Activated T-helper 1 cell treated with anti-CD3 and anti-CD28 coated beads, Interleukin-2, amount 50 U/mL, for 16 hours (primary cell): ENCODE results near the gene MRTFA.
"Not testable (repeated sequence)": the region's sequence is repeated elsewhere in the genome, so short reads cannot be mapped to it uniquely, and the experiment has no call there.

Experiments
- DNase-seq, 2 donors: peaks; one replicate each; pipeline ENCODE4 v3.0.0-alpha.2; 2020; ENCODE audit warnings: low read depth in 1 of 2, low spot score in 1 of 2

MRTFA gene

GRCh38 chr22:40560994-40561515 is 75.5 kb downstream of the MRTFA start:
- no peak for DNase-seq

GRCh38 chr22:40560551-40560950 is 76.0 kb downstream of the MRTFA start:
- no peak for DNase-seq

GRCh38 chr22:40557972-40558371 is 78.5 kb downstream of the MRTFA start:
- no peak for DNase-seq

- DNase-seq = no peak
Measured at GRCh38 chr22:40556641-40557040, 79.9 kb downstream of the MRTFA start.

DNA sequence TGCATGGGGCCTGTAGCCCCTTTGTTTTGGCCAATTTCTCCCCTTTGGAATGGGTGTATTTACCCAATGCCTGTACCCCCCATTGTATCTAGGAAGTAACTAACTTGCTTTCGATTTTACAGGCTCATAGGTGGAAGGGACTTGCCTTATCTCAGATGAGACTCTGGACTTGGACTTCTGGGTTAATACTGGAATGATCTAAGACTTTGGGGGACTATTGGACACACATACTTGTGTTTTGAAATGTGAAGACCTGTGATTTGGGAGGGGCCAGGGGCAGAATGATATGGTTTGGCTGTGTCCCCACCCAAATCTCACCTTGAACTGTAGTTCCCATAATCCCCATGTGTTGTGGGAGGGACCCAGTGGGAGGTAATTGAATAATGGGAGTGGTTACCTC is 82.5 kb downstream of the MRTFA start:
- DNase-seq = not testable (repeated sequence)

- no peak for DNase-seq
Measured at GRCh38 chr22:40553014-40553554, 83.4 kb downstream of the MRTFA start.

- DNase-seq = no peak
Measured at GRCh38 chr22:40552070-40552469, 84.4 kb downstream of the MRTFA start.

DNA sequence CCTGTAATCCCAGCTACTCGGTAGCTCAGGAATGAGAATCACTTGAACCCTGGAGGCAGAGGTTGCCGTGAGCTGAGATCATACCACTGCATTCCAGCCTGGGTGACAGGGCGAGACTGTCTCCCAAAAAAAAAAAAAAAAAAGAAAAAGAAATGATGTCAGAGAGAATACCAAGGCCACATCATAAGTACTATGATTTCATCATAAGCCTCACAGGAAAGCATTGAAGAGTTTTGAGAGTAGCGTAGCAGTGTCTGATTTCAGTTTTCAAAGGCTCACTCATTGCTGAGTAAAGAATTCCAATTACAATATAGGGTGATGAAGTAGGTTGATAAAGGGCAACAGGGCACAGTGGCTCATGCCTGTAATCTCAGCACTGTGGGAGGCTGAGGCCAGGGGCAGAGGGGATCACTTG is 88.8 kb downstream of the MRTFA start:
- DNase-seq = no peak

GRCh38 chr22:40544758-40545157 is 91.8 kb downstream of the MRTFA start:
- DNase-seq = no peak

DNA sequence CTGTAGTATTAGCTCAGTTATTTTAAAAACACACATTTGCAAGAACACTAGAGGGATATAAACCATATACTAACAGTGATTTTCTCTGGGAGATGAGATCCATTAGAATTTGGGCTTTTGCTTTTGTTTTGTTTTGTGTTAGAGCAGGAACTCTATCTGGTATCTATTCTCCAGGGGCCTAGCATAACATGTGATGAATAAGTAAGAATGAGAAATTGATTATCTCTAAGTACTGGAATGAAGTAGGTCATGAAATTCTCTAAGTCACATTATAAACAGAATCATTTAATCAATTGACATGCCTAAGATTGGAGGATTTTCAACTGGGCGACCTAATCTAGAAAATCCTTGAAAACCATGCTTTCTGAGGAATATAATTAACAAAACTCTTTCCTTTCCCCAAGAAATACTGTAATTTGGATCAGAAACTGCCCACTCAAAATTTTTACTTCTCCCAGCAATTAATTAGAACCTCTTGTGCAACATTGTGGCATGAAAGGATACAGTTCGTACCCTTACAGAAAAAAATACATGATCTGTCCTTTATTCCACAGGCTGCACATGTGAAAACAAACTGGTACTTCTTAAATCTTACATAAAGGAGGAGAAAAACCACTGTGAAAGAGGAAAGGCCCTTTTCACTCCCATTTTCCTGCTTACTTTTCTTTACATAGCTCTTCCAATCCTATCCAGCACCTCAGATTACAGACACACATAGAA is 93.5 kb downstream of the MRTFA start:
- DNase-seq = no peak

- no peak for DNase-seq
Measured at GRCh38 chr22:40541300-40541699, 95.2 kb downstream of the MRTFA start.

DNA sequence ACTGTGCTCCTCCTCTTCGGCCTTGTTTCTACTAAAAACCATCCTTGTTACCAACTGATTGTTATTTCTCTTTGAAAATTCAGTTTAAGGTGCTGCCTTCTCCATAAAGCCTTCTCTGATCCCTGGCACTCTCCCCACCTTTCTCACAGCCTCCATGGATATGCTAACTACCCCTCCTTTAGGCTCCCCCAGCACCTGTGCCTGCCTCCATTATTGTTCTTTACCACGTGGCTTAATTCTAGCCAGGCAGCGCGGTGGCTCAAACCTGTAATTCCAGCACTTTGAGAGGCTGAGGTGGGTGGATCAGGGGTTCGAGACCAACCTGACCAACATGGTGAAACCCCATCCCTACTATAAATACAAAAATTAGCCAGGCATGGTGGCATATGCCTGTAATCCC is 96.3 kb downstream of the MRTFA start:
- no peak for DNase-seq

DNA sequence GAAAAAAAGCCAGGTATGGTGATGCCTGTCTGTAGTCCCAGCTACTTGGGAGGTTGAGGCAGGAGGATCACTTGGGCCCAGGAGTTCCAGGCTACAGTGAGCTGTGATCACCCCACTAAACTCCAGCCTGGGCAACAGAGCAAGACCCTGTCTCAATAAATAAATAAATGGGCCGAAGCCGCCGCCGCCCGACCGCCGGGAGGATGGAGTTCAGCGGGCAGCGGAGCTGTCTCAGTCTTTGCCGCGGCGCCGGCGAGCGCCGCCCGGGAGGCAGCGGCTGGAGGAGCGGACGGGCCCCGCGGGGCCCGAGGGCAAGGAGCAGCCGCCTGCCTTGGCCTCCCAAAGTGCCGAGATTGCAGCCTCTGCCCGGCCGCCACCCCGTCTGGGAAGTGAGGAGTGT is 100.4 kb downstream of the MRTFA start:
- DNase-seq = not testable (repeated sequence)

GRCh38 chr22:40535642-40536041 is 100.9 kb downstream of the MRTFA start:
- DNase-seq = no peak

- DNase-seq = no peak
Measured at GRCh38 chr22:40535189-40535512, 101.4 kb downstream of the MRTFA start.

- DNase-seq = no peak
Measured at GRCh38 chr22:40534379-40535188, 101.9 kb downstream of the MRTFA start.

DNA sequence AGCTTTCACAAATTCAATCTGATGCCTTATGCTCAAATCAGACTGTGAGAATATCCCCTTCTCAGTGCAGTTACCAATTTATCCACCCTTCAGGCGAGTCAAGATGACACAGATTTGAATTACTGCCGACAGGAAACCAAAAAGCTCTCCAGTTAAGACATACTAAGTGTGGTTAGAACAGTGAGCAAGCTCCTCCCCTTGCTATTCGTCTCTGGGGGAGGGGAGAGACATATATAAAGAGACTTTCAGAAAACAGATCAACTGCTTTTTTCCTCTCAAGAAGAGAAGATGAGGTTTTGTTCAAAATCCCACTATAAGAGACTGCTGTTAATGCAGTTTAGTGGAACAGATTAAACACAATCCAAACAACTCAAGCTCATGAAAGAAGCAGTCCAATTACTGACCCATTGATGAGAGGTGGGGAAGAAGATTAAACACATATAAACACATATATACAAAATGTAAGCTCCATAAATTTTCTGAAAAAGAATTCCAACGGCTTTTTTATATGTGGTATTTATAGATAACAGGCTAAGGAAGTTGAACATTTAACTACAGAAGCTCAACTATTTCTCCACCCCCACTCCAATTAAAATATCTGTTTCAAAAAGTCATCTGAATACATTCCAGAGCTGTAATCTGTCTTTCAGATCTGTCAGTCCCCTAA is 102.7 kb downstream of the MRTFA start:
- peak in 1 of 2 donors; percentile 13 for DNase-seq

- DNase-seq = no peak
Measured at GRCh38 chr22:40531951-40532900, 104.3 kb downstream of the MRTFA start.

DNA sequence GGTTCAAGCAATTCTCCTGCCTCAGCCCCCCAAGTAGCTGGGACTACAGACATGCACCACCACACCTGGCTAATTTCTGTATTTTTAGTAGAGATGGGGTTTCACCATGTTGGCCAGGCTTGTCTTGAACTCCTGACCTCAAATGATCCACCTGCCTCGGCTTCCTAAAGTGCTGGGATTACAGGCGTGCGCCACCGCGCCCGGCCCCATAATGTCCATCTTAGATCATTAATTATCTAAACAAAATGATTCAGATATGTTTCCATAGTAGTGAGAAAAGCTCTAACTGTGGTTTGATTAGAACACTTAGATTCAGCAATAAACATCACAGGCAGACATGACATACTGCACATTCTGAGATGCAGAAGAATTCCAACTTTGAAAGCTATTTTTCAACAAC is 106.1 kb downstream of the MRTFA start:
- not testable (repeated sequence) for DNase-seq

GRCh38 chr22:40529821-40530220 is 106.7 kb downstream of the MRTFA start:
- no peak for DNase-seq
